Stimulated activated CD8-positive, alpha-beta memory T cell treated with anti-CD3 and anti-CD28 coated beads, Interleukin-15, amount 100 ng/mL, for 1 hour (primary cell): ENCODE measurements around the gene ARHGEF10L.

Experiments
- DNase-seq: peaks from one replicate; pipeline ENCODE4 v3.0.0-alpha.2; 2020; ENCODE audit warnings: low read depth

The ARHGEF10L gene

GRCh38 chr1:17520473-17521319, 18.8 kb upstream of the ARHGEF10L start:
- DNase-seq: no peak

GRCh38 chr1:17521946-17522612, 17.4 kb upstream of the ARHGEF10L start:
- DNase-seq: no peak

- DNase-seq: no peak
Measured at GRCh38 chr1:17523321-17524041, 16.0 kb upstream of the ARHGEF10L start.

DNA sequence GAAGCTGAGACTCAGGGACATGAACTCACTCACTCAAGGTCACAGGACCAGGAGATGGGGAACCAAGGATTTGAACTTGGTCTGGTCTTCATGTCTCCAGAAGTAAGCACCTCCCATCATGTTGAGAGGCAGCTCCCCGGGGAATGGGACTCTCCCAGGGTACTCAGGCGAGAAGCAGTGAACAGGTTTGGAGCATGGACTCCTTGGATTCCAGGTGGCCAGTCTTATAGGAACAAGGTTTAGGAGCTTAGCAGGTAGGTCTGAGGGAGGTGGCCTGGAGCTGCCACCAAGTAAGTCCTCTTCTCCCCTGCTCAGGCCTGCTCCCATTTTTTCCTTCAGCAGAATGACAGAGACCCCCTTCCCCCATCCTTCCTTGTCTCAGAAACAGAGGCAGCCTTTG, 14.9 kb upstream of the ARHGEF10L start:
- no peak for DNase-seq

GRCh38 chr1:17525996-17526686, 13.4 kb upstream of the ARHGEF10L start:
- no peak for DNase-seq

- no peak for DNase-seq
Measured at GRCh38 chr1:17527036-17527914, 12.2 kb upstream of the ARHGEF10L start.

DNA sequence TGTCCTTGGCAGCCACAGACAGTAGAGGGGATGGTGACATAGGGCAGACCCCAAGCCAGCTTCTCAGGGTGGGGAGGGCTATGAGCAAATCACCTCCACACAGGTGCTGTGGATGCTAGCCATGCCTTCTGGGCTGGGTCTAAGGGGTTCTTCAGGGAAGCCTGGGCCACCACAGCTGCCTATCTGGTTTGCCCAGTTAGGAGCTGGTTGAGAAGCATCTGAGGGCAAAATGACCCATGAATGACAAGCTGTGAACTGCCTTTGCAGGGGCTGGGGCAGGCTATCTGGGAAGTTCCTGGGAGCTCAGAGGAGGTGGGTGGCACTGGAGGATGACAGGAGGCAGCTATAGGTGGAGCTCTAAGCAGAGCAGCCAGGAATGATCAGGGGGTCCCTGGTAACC, 10.1 kb upstream of the ARHGEF10L start:
- DNase-seq: no peak

DNA sequence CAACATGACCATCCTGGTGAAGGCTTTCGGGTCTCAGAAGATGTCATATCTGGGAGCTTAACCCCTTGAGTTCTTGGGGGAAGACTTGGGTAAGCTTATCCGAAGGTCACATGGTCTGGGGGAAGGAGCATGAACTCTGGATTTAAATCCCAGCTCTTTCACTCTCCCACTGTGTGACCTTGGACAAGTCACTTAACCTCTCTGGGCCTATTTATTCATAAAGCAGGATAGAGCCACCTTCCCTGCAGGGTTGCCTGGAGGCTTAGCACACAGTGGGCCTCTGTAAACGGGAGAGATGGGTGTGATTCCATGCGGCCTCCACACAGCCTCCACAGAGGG, 8.2 kb upstream of the ARHGEF10L start:
- DNase-seq: no peak

- DNase-seq: no peak
Measured at GRCh38 chr1:17531682-17532487, 7.6 kb upstream of the ARHGEF10L start.

DNA sequence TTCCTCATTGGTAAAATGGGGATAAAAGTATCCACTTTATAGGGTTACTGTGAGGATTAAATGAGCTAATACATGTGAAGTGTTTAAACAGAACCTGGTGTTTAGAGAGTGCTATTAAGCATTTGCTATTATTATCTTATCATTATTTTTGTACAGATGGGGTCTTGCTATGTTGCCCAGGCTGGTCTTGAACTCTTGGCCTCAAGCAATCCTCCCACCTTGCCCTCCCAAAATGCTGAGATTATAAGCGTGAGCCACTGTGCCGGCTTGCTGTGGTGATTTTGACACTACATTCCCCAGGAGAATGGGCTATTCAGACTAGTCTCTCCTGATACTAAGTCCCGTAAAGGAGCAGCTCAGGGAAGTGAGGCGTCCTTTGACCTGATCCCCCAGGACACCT, 6.3 kb upstream of the ARHGEF10L start:
- no peak for DNase-seq

- DNase-seq: no peak
Measured at GRCh38 chr1:17535300-17535936, 4.1 kb upstream of the ARHGEF10L start.

GRCh38 chr1:17538010-17538409, 1.5 kb upstream of the ARHGEF10L start:
- no peak for DNase-seq

- no peak for DNase-seq
Measured at GRCh38 chr1:17538428-17539117, 925 bp upstream of the ARHGEF10L start.

GRCh38 chr1:17539118-17539476, 401 bp upstream of the ARHGEF10L start:
- DNase-seq: no peak

DNA sequence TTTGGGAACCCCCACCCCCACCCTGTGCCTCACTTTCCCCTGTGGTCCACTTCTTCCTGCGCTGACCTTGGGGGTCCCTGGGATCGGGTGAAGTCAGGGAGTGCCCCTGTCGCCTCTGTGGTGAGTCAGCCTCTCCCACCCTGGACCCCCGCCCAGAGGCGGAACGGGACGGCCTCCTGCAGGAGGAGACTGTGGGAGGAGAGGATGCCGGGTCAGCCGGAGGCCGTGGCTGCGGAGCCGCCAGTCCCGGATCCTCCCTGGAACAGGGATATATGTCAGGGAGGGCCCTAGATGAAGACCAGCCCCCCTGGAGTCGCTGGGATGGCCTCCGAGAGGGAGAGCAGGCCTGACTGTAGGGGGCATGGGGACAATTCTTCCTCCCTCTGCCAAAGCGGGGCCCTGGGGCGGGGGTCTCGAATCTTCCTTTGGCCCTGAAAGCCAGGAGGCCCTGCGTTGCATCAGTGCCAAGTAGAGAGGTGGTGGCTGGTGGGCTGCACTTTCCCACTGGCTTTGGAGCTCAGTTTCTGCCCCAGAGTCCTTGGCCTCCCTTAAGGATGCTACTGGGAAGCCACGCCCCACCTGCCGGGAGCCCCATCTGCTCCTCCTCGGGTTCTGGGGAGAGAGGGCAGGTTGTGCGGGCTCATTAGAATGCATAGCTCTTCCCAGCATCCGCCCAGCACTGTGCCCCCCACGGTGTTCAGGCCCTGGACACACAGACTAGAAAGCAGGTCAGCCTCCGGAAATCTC, 930 bp downstream of the ARHGEF10L start:
- no peak for DNase-seq

GRCh38 chr1:17542645-17543044, 3.1 kb downstream of the ARHGEF10L start:
- no peak for DNase-seq

GRCh38 chr1:17544776-17545350, 5.4 kb downstream of the ARHGEF10L start:
- DNase-seq: no peak

- DNase-seq: no peak
Measured at GRCh38 chr1:17545356-17545755, 5.9 kb downstream of the ARHGEF10L start.
